GM19467 (cell line): ENCODE results near the gene C19orf85.
"Not testable (repeated sequence)": the region's sequence is repeated elsewhere in the genome, so short reads cannot be mapped to it uniquely, and the experiment has no call there.

Experiments used
- ATAC-seq: cut with Tn5 transposase; IDR thresholded peaks from one replicate; pipeline ENCODE4 v1.9.1; 2021; ENCODE audit warnings: mild to moderate bottlenecking, moderate library complexity; ENCODE audit not compliant: unreplicated experiment

The C19orf85 gene

GRCh38 chr19:55442372-55442961 is 22.1 kb downstream of the C19orf85 start:
- no peak for ATAC-seq

GRCh38 chr19:55441692-55442321 is 22.7 kb downstream of the C19orf85 start:
- ATAC-seq: no peak

GRCh38 chr19:55441319-55441691 is 23.2 kb downstream of the C19orf85 start:
- no peak for ATAC-seq

GRCh38 chr19:55440411-55441105 is 24.0 kb downstream of the C19orf85 start:
- ATAC-seq: no peak

GRCh38 chr19:55439052-55439451 is 25.5 kb downstream of the C19orf85 start:
- ATAC-seq: no peak

GRCh38 chr19:55437410-55437809 is 27.1 kb downstream of the C19orf85 start:
- ATAC-seq: no peak

GRCh38 chr19:55436847-55437246 is 27.7 kb downstream of the C19orf85 start:
- no peak for ATAC-seq

GRCh38 chr19:55435020-55435419 is 29.5 kb downstream of the C19orf85 start:
- ATAC-seq: no peak

GRCh38 chr19:55434356-55434919 is 30.1 kb downstream of the C19orf85 start:
- ATAC-seq: no peak

- ATAC-seq: no peak
These were observed 31.3 kb downstream of the C19orf85 start for GRCh38 chr19:55433292-55433691.

GRCh38 chr19:55432241-55432959 is 32.2 kb downstream of the C19orf85 start:
- no peak for ATAC-seq

GRCh38 chr19:55431183-55431582 is 33.4 kb downstream of the C19orf85 start:
- no peak for ATAC-seq

- no peak for ATAC-seq
These were observed 38.5 kb downstream of the C19orf85 start for GRCh38 chr19:55426042-55426441.

- no peak for ATAC-seq
These were observed 40.0 kb downstream of the C19orf85 start for GRCh38 chr19:55424518-55424917.

GRCh38 chr19:55423225-55424005 is 41.1 kb downstream of the C19orf85 start:
- no peak for ATAC-seq

- ATAC-seq: not testable (repeated sequence)
These were observed 43.3 kb downstream of the C19orf85 start for GRCh38 chr19:55421281-55421680.

- no peak for ATAC-seq
These were observed 44.8 kb downstream of the C19orf85 start for GRCh38 chr19:55419624-55420236.

GRCh38 chr19:55419103-55419502 is 45.4 kb downstream of the C19orf85 start:
- no peak for ATAC-seq

- ATAC-seq: no peak
These were observed 46.4 kb downstream of the C19orf85 start for GRCh38 chr19:55418185-55418584.
